ENCODE data around the gene WNT8A. TPM values are rescaled to one million over a fixed set of nuclear protein-coding genes. Genes with fewer than 3 reads are reported as not detected.

The WNT8A gene
- total RNA-seq, 4 donors from 2014 or later, result not detected

DNA sequence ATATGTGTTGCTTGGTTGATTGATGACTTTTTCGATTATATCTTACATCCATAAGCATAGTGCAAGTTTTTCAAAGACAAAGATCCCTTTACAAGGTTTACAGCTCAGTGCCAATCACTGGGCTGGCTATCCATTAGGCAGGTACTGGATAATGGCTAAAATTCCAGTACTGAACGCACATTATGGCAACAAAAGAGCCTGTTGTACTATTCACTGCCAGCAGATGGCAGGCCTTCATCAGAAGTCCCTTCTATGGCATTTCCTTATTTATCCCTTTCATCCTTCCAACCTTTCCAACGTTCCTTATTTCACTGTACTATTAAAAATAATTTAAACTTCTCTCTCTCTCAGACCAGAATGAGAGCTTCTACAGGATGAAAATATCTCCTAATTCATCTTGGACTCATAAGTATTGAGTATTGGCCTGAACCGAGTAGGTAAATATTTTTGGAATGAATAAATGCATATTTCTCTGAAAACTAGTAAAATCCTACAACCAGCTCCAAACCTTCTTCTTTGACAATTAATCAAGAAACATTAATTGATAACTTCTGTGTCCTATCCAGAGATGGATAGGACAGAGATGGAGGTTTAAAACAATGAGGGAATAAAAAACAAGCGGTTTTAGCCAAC, 6.7 kb upstream of the WNT8A start:
- TF ChIP-seq CTCF (IDR thresholded peaks at IDR 0.05; ENCODE audit: low read depth), result no peak

DNA sequence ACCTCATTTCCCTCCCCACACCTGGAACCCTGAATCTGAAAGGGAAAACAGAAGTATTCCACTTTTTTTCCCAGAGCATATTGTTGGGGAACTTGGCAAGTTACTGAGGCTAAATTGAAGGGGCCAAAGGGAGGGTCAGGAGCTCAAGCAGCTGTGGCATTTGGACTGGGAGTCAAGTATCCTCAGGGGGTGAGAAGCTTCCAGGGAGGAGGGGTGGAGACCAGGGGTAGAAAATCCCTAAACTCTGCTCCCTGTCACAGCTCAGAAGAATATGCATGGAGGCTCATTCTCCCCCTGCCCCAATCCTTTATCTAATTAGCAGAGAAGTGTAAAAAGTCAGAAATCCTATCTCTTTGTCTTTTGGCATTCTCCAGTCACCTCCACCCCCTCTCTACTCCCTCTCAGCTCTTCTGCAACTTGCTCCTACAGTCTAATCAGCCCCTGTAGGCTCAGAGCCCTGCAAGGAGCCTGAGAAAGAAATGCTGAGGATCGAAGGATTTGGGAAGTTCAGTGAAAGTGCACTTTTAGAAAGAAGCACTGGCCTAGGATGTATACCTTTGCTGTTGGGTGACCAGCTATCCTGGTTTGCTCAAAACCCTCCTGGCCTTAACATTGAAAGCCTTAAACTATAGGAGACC, 5.7 kb upstream of the WNT8A start:
- TF ChIP-seq CTCF (IDR thresholded peaks at IDR 0.05; ENCODE audit: low read depth), result no peak

DNA sequence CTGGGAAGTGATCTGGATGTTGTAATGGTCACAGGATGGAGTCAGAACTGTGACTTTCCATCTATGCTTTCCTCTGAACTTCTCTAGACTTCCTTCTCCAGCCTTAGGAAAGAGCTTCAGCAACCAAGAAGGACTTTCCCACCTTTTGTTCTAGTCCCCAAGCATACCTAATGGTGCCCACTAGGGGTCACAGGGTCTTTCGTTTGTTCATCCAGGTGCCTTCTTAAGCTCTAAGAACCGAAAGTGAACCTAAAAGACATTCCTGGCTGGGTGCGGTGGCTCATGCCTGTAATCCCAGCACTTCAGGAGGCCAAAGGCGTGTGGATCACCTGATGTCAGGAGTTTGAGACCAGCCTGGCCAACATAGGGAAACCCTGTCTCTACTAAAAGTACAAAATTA, 1.8 kb upstream of the WNT8A start:
- TF ChIP-seq CTCF (IDR thresholded peaks at IDR 0.05; ENCODE audit: low read depth), result no peak

GRCh38 chr5:138091685-138092084, 7.9 kb downstream of the WNT8A start:
- no peak for TF ChIP-seq CTCF (IDR thresholded peaks at IDR 0.05; ENCODE audit: low read depth)

DNA sequence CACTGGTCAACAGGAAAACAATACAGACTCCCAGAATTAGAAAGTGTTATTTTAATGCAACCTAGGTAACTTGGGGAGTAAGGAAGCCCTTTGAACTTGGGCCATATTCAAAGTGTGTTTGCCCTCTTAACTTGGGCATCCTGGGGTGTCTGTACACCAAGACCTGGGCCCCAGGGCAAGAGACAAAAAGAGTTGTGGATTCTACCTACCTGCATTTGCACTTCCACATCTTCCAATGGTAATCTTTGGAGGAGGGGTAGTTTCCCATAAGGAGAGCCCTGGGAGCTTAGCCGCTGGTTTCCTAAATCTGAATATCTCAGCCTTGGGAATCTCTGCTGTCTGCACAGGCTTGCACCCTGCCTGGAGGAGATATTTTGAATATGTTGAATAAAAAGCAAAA, 8.5 kb downstream of the WNT8A start:
- TF ChIP-seq CTCF (IDR thresholded peaks at IDR 0.05; ENCODE audit: low read depth), result no peak

- TF ChIP-seq CTCF (IDR thresholded peaks at IDR 0.05; ENCODE audit: low read depth), result no peak
These were observed 9.2 kb downstream of the WNT8A start for GRCh38 chr5:138093036-138093435.

- no peak for TF ChIP-seq CTCF (IDR thresholded peaks at IDR 0.05; ENCODE audit: low read depth)
These were observed 11.5 kb downstream of the WNT8A start for GRCh38 chr5:138095100-138095907.
